Measurements from ENCODE around the gene RXYLT1. TPM values are rescaled to one million over a fixed set of nuclear protein-coding genes. Genes with fewer than 3 reads are reported as not detected.

RXYLT1 gene
- 18.8 and 22.3 TPM in 2 replicates for total RNA-seq

GRCh38 chr12:63779498-63780481 is at the start of gene RXYLT1:
TSS of gene RXYLT1 (plus strand) at chr12:63779909. CDS start at chr12:63779961, 52 bp downstream.

GRCh38 chr12:63844391-63845341 is 65.0 kb downstream of the RXYLT1 start, which contains the start of gene SRGAP1:
TSS of gene SRGAP1 (plus strand) at chr12:63844700. CDS start at chr12:63844817, 117 bp downstream.

Other genes with a start within 250 kb of the RXYLT1 start
- 0.70 and 2.9 TPM in 2 replicates for gene DPY19L2, start 111.4 kb upstream of the RXYLT1 start, total RNA-seq
- 9.1 and 10.2 TPM in 2 replicates for gene SRGAP1, start 64.8 kb downstream of the RXYLT1 start, total RNA-seq